ENCODE data around the gene DPP10.

DNA sequence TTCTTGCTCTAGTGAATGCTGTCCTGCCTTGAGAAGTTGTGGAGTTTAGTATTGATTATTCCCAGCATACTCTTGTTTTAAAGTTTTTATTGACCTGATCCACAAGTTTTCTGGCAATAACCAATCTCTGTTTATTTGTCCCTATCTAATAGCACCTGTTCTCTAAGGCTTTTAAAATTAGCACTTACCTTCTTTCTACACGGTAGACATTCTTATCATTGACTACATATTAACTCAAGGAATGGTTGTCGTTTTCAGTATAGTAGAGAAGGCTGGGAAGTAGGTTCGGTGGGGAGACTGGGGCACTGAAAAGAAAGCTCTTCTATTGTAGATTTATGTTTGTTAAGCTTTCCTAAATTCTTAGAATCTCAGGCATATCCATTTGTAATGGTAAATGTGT lies 726.0 kb downstream of the DPP10 start:
- TF ChIP-seq, protein P1, sequence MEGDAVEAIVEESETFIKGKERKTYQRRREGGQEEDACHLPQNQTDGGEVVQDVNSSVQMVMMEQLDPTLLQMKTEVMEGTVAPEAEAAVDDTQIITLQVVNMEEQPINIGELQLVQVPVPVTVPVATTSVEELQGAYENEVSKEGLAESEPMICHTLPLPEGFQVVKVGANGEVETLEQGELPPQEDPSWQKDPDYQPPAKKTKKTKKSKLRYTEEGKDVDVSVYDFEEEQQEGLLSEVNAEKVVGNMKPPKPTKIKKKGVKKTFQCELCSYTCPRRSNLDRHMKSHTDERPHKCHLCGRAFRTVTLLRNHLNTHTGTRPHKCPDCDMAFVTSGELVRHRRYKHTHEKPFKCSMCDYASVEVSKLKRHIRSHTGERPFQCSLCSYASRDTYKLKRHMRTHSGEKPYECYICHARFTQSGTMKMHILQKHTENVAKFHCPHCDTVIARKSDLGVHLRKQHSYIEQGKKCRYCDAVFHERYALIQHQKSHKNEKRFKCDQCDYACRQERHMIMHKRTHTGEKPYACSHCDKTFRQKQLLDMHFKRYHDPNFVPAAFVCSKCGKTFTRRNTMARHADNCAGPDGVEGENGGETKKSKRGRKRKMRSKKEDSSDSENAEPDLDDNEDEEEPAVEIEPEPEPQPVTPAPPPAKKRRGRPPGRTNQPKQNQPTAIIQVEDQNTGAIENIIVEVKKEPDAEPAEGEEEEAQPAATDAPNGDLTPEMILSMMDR (IDR thresholded peaks at IDR 0.05): no peak
- no peak for TF ChIP-seq POLR2A (IDR thresholded peaks at IDR 0.05)

All from body of pancreas (tissue), 4 donors.